Endothelial cell of umbilical vein (primary cell): Measurements from ENCODE around the gene MBTPS2. TPM values are rescaled to one million over a fixed set of nuclear protein-coding genes. Genes with fewer than 3 reads are reported as not detected.

Source experiments
- BruUV-seq: library from RNA; stranded (reverse); fragments of 400-500 nt; replicated peaks from 2 replicates; lab custom pipeline; 2021; lab: Mats Ljungman, UMichigan
- CTCF ChIA-PET: fragments of 300-600, 350-600 bp; sonication (Branson Sonifier 250); formaldehyde crosslinking; loops from one replicate; lab custom pipeline; 2021; ENCODE audit warnings: antibody characterized with exemption, inconsistent platforms; lab: Charles Lee
- POLR2A ChIA-PET: fragments of 300-600, 350-600 bp; sonication (Branson Sonifier 250); formaldehyde crosslinking; loops from one replicate; lab custom pipeline; 2021; ENCODE audit warnings: antibody characterized with exemption, inconsistent platforms; lab: Charles Lee
- DNase-seq: peaks from one replicate; pipeline ENCODE4 v3.0.0-alpha.2; 2011; ENCODE audit warnings: low read depth, low spot score
- FAIRE-seq: peaks from 2 replicates; lab custom pipeline; 2011; peaks lifted over from hg19 to GRCh38; lab: Jason Lieb, UNC
- H2AFZ ChIP-seq: 2 replicates; pipeline ENCODE4 v1.6.0; 2012; ENCODE audit warnings: low read depth, low read length, control low read depth, inconsistent platforms
- H3K27ac ChIP-seq: 2 replicates; pipeline ENCODE4 v1.5.1; 2011; ENCODE audit warnings: low read depth, mild to moderate bottlenecking, control low read depth, low read length, moderate library complexity; ENCODE audit not compliant: insufficient read depth
- H3K27me3 ChIP-seq, 2 experiments: 2 replicates each; pipeline versions ENCODE4 v1.6.0 to v1.6.1; 2011; ENCODE audit warnings: low read length in 2 of 2, mixed read lengths in 1 of 2; ENCODE audit not compliant: control insufficient read depth in 2 of 2, insufficient read depth in 2 of 2
- H3K36me3 ChIP-seq, 2 experiments: 2 replicates in 1 of 2; 3 replicates in 1 of 2; pipeline ENCODE4 v1.5.1; 2011; ENCODE audit warnings: low read length in 2 of 2, mild to moderate bottlenecking in 1 of 2, moderate library complexity in 1 of 2; ENCODE audit not compliant: control insufficient read depth in 2 of 2, insufficient read depth in 2 of 2; ENCODE audit errors: extremely low read depth in 1 of 2
- H3K4me1 ChIP-seq: 3 replicates; pipeline ENCODE4 v1.5.1; 2011; ENCODE audit warnings: mild to moderate bottlenecking, low read length; ENCODE audit not compliant: control insufficient read depth, insufficient read depth; ENCODE audit errors: extremely low read depth
- H3K4me2 ChIP-seq: 2 replicates; pipeline ENCODE4 v1.6.1; 2011; ENCODE audit warnings: low read length, control low read depth, mixed read lengths; ENCODE audit not compliant: insufficient read depth
- H3K4me3 ChIP-seq, 3 experiments: fragments of 200-600 bp in 1 of 3; sonication (generic), shearing (Covaris generic) in 1 of 3; replicated peaks in 1 of 3; 2 replicates each; pipeline ENCODE4 v1.5.1; 2011 to 2016; ENCODE audit warnings: control low read depth in 3 of 3, low read length in 3 of 3, mild to moderate bottlenecking in 2 of 3, inconsistent platforms in 1 of 3, low read depth in 1 of 3, moderate library complexity in 1 of 3; ENCODE audit not compliant: insufficient read depth in 1 of 3
- H3K79me2 ChIP-seq: 2 replicates; pipeline ENCODE4 v1.6.0; 2012; ENCODE audit warnings: low read length, inconsistent platforms; ENCODE audit not compliant: control insufficient read depth, insufficient read depth
- H3K9ac ChIP-seq: replicated peaks from 2 replicates; pipeline ENCODE3; 2011; ENCODE audit warnings: low read length, control low read depth; ENCODE audit not compliant: insufficient read depth; ENCODE audit errors: extremely low read depth
- H3K9me1 ChIP-seq: replicated peaks from 3 replicates; pipeline ENCODE4 v1.6.0; 2011; ENCODE audit warnings: mild to moderate bottlenecking, low read length; ENCODE audit not compliant: control insufficient read depth, insufficient read depth; ENCODE audit errors: extremely low read depth
- H3K9me3 ChIP-seq: replicated peaks from 2 replicates; pipeline ENCODE4 v1.5.1; 2012; ENCODE audit warnings: low read length, inconsistent platforms; ENCODE audit not compliant: control insufficient read depth, insufficient read depth
- H4K20me1 ChIP-seq: replicated peaks from 2 replicates; pipeline ENCODE3; 2011; ENCODE audit warnings: mild to moderate bottlenecking, low read length; ENCODE audit not compliant: control insufficient read depth, insufficient read depth; ENCODE audit errors: extremely low read depth
- CTCF ChIP-seq, 2 donors: IDR thresholded peaks; 1 replicate in 1 of 2; 2 replicates in 1 of 2; pipeline ENCODE4 v1.5.1; 2011; ENCODE audit warnings: low read length in 2 of 2, mild to moderate bottlenecking in 2 of 2, moderate library complexity in 2 of 2, control low read depth in 1 of 2, inconsistent platforms in 1 of 2, low read depth in 1 of 2; ENCODE audit not compliant: insufficient read depth in 1 of 2; ENCODE audit errors: extremely low read depth in 1 of 2
- FOS ChIP-seq: IDR thresholded peaks from 2 replicates; pipeline ENCODE4 v1.6.1; 2011; ENCODE audit warnings: mild to moderate bottlenecking, low read length, moderate library complexity, borderline replicate concordance; ENCODE audit not compliant: insufficient read depth
- JUN ChIP-seq: IDR thresholded peaks from 2 replicates; pipeline ENCODE4 v1.6.1; 2011; ENCODE audit warnings: borderline replicate concordance, low read depth; ENCODE audit not compliant: insufficient read length, insufficient read depth
- MYC ChIP-seq: IDR thresholded peaks from one replicate; pipeline ENCODE4 v1.6.1; 2011; ENCODE audit warnings: mild to moderate bottlenecking, low read depth, low read length
- POLR2AphosphoS5 ChIP-seq: IDR thresholded peaks from 2 replicates; pipeline ENCODE4 v1.6.1; 2012; ENCODE audit warnings: low read depth, mild to moderate bottlenecking, control low read depth, low read length, moderate library complexity; ENCODE audit not compliant: insufficient read depth
- dilution Hi-C: fragments of 300-500 bp; cut with MboI; formaldehyde crosslinking; loops from one replicate; pipeline ENCODE4 v1.15.0; 2019; ENCODE audit warnings: low sequenced_read_pairs; ENCODE audit not compliant: extremely low pct_ligation_motif_present
- intact Hi-C: fragments of 100-400 bp; cut with micrococcal nuclease; formaldehyde crosslinking; loops from one replicate; pipeline ENCODE4 v1.10.0; 2022
- polyA plus RNA-seq, 4 experiments: library from polyadenylated mRNA; depleted of rRNA in 3 of 4; stranded (reverse) in 3 of 4; unstranded in 1 of 4; fragments of >200 nt; gene quantifications; 2 replicates each; pipeline versions ENCODE4 v1.2.1 to v1.2.3, GENCODE V29; 2011 to 2012; ENCODE audit warnings: missing spikeins in 1 of 4
- total RNA-seq: library from RNA; stranded (reverse); gene quantifications from 2 replicates; pipeline ENCODE4 v1.2.3, GENCODE V29; 2021

Gene MBTPS2
- total and polyA plus RNA-seq, 2 donors (not counting 3 experiments of a cell fraction or from before 2014, with no cell fraction given) = 11.4 to 16.4 TPM

DNA sequence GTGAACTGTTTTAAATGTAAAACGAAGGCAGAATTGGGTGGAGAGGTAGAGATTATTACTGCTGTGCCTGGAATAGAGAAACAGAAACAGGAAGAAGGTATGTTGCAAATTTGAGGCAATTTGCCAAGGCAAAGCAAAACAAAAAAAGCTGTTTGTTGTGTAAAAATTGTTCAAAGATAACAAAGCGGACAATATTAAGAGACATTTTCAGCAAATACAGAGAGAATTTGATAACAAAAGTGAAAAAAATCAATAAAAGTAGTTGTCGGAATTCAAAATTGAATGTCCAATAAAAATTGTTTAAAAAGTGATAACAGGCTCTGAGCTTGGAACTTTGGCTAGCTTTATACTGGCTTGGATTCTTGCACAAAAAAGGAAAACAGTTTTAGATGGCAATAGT lies 86.7 kb downstream of the MBTPS2 start:
- ChIA-PET CTCF (interaction anchor here (1.1 to 2.7 kb wide), 2 partner anchors 50 to 1396 kb away, joined by 3 to 10 read pairs; no protein-coding TSS in a partner anchor), POLR2A (interaction anchor here (1.3 kb wide), 1 partner anchor 27 kb away, joined by 5 read pairs; no protein-coding TSS in a partner anchor)
- TSS peak; percentile 85 for BruUV-seq
- H3K9me3 ChIP-seq = no peaks in the 10 kb centered on the region
- no peaks in the 10 kb centered on the region for H3K36me3 ChIP-seq
- H3K4me3 ChIP-seq = peak overlapping the region in 2 of 3 experiments; percentile 13 to 45
- H2AFZ ChIP-seq = no peak overlapping the region
- peak overlapping the region; percentile 89 for H3K4me2 ChIP-seq
- no peaks in the 10 kb centered on the region for H3K79me2 ChIP-seq
- H3K4me1 ChIP-seq = peaks cover 25% of the 10 kb centered on the region
- no peak for TF ChIP-seq MYC
- TF ChIP-seq POLR2AphosphoS5 = no peak
- H4K20me1 ChIP-seq = no peaks in the 10 kb centered on the region
- DNase-seq (peak; percentile 44), FAIRE-seq (peak; percentile 77)
- intact Hi-C loops = loop anchor here (5.0 kb wide), 2 partner anchors 54 to 1409 kb away; no protein-coding TSS in a partner anchor
- peak overlapping the region; percentile 91 for H3K9ac ChIP-seq
- dilution Hi-C loops = no loop called here
- H3K9me1 ChIP-seq = no peaks in the 10 kb centered on the region
- peak overlapping the region; percentile 94 for H3K27ac ChIP-seq
- H3K27me3 ChIP-seq = no peaks in the 10 kb centered on the region

GRCh38 chrX:21926527-21927278 lies 87.3 kb downstream of the MBTPS2 start:
- BruUV-seq = no TSS peak
- H3K4me1 ChIP-seq = peaks cover 25% of the 10 kb centered on the region
- peak overlapping the region in 2 of 3 experiments; percentile 13 to 45 for H3K4me3 ChIP-seq
- no peaks in the 10 kb centered on the region for H3K27me3 ChIP-seq
- intact Hi-C loops = loop anchor here (1.0 to 5.0 kb wide), 5 partner anchors 14 to 1409 kb away; partner anchors contain the start of genes MBTPS2 and SMS
- peak overlapping the region; percentile 89 for H3K4me2 ChIP-seq
- no peaks in the 10 kb centered on the region for H3K79me2 ChIP-seq
- FAIRE-seq (peak; percentile 96), DNase-seq (peak; percentile 93)
- TF ChIP-seq JUN (peak; percentile 96), CTCF (IDR thresholded peaks at IDR 0.05; ENCODE audit: extremely low read depth in 1 of 2, insufficient read depth in 1 of 2, low read depth in 1 of 2, low read length in 2 of 2) (no peak), FOS (peak; percentile 85)
- POLR2A ChIA-PET = interaction anchor here (1.3 kb wide), 1 partner anchor 27 kb away, joined by 5 read pairs; no protein-coding TSS in a partner anchor
- H3K9me1 ChIP-seq = no peaks in the 10 kb centered on the region
- peak overlapping the region; percentile 94 for H3K27ac ChIP-seq
- no peaks in the 10 kb centered on the region for H3K9me3 ChIP-seq
- no peaks in the 10 kb centered on the region for H3K36me3 ChIP-seq
- CTCF ChIA-PET = interaction anchor here (0.8 to 2.7 kb wide), 5 partner anchors 20 to 1399 kb away, joined by 3 to 10 read pairs (median 3); no protein-coding TSS in a partner anchor
- H4K20me1 ChIP-seq = no peaks in the 10 kb centered on the region
- H3K9ac ChIP-seq = peak overlapping the region; percentile 91
- dilution Hi-C loops = no loop called here
- no peak overlapping the region for H2AFZ ChIP-seq
